HCT116 (cell line): Measurements from ENCODE around the gene SLC5A2.

Experiments
- ELF1 ChIP-seq: IDR thresholded peaks from 2 replicates; pipeline ENCODE4 v1.6.1; 2012; ENCODE audit warnings: low read depth, borderline replicate concordance
- SIN3A ChIP-seq: IDR thresholded peaks from 2 replicates; pipeline ENCODE4 v1.6.1; 2012; ENCODE audit warnings: low read depth
- SP1 ChIP-seq: IDR thresholded peaks from 2 replicates; pipeline ENCODE4 v1.6.1; 2012; ENCODE audit warnings: low read depth
- YY1 ChIP-seq: IDR thresholded peaks from 2 replicates; pipeline ENCODE4 v1.6.1; 2011; ENCODE audit warnings: low read length, low read depth, moderate library complexity, mild to moderate bottlenecking; ENCODE audit not compliant: insufficient replicate concordance; ENCODE audit errors: extremely low read depth

- TF ChIP-seq YY1 = no peak
- no peak for TF ChIP-seq ELF1
- TF ChIP-seq SP1 = no peak
- no peak for TF ChIP-seq SIN3A
These were observed 5.4 kb upstream of the SLC5A2 start for GRCh38 chr16:31477220-31478216.
